GM12892 (cell line): ENCODE measurements around the gene AKAP13.

ENCODE experiments used
- POLR2A ChIP-seq: IDR thresholded peaks from 2 replicates; pipeline ENCODE4 v1.6.1; 2011; ENCODE audit warnings: low read depth, low read length, control low read depth
- POLR2AphosphoS5 ChIP-seq: IDR thresholded peaks from 2 replicates; pipeline ENCODE4 v1.6.1; 2011; ENCODE audit warnings: low read depth, low read length, control low read depth
- TAF1 ChIP-seq: IDR thresholded peaks from 2 replicates; pipeline ENCODE4 v1.6.1; 2011; ENCODE audit warnings: low read depth, mild to moderate bottlenecking, control low read depth, low read length, borderline replicate concordance

GRCh38 chr15:85706779-85707518 lies 326.5 kb downstream of the AKAP13 start:
- TF ChIP-seq POLR2AphosphoS5, result peak; percentile 64; the same call in 1 of the 2 replicates
- TF ChIP-seq POLR2A, result no peak
- no peak for TF ChIP-seq TAF1
